Subcutaneous adipose tissue (tissue), 4 donors: Measurements from ENCODE around the gene CBFB. TPM values are rescaled to one million over a fixed set of nuclear protein-coding genes. Genes with fewer than 3 reads are reported as not detected.

Experiments used
- CTCF ChIP-seq: fragments of 450-650 bp; IDR thresholded peaks from one replicate; pipeline ENCODE4 v1.5.1; 2016; ENCODE audit warnings: low read depth, mild to moderate bottlenecking, control low read depth, antibody characterized with exemption, moderate library complexity
- total RNA-seq, 4 donors: library from RNA; depleted of rRNA; stranded (reverse); fragments of >200 nt; gene quantifications; one replicate each; pipeline ENCODE4 v1.1.0, GENCODE V29; 2016

CBFB gene
- total RNA-seq, 4 donors from 2014 or later: 35.2 to 46.2 (median 42.4) TPM

GRCh38 chr16:67101311-67102082 is 72.5 kb downstream of the CBFB start:
- TF ChIP-seq CTCF: no peak

DNA sequence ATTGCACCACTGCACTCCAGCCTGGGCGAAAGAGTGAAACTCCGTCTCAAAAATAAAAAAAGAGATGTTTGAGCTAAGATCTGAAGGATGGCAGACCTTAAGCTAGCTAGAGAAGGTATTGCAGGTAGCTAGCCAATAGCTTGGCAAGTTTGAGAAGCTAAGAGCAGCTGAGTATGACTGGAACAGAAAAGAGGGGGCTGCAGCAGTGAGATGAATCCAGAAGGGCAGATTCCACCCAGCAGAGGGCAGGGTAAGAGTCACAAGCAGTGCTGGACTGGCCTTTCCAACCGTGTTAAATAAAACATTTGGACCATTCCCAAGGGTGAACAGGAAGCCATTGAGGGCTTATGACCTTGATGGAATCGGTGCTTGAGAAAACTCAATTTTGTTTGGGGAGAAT is 75.1 kb downstream of the CBFB start:
- TF ChIP-seq CTCF: no peak

GRCh38 chr16:67104845-67105244 is 75.9 kb downstream of the CBFB start:
- no peak for TF ChIP-seq CTCF

GRCh38 chr16:67105246-67105645 is 76.3 kb downstream of the CBFB start:
- TF ChIP-seq CTCF: no peak

DNA sequence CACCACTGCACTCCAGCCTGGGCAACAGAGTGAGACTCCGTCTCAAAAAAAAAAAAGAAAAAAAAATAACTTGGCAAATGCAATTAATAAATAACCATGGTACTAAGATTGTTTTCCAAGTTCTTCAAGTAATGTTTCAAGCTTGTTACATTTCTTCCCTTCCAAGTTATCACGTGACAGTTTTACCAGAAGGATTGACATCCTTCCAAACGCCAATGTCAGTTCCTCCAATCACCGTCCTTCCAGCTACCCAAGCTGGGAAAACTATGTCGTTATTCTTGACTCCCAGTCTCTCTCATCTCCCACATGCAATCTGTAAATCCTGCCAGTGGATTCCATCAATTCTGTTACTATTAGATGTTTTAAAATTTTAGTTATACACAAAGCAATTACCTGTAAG is 76.9 kb downstream of the CBFB start:
- no peak for TF ChIP-seq CTCF

- no peak for TF ChIP-seq CTCF
Observed at GRCh38 chr16:67108489-67108888, 79.5 kb downstream of the CBFB start.

GRCh38 chr16:67108931-67109406 is 80.0 kb downstream of the CBFB start:
- no peak for TF ChIP-seq CTCF
